ENCODE results near the gene ENOX2. TPM values are rescaled to one million over a fixed set of nuclear protein-coding genes. Genes with fewer than 3 reads are reported as not detected.

The ENOX2 gene
- total and polyA plus RNA-seq, 2 experiments from 2014 or later = 8.7 to 9.0 TPM

DNA sequence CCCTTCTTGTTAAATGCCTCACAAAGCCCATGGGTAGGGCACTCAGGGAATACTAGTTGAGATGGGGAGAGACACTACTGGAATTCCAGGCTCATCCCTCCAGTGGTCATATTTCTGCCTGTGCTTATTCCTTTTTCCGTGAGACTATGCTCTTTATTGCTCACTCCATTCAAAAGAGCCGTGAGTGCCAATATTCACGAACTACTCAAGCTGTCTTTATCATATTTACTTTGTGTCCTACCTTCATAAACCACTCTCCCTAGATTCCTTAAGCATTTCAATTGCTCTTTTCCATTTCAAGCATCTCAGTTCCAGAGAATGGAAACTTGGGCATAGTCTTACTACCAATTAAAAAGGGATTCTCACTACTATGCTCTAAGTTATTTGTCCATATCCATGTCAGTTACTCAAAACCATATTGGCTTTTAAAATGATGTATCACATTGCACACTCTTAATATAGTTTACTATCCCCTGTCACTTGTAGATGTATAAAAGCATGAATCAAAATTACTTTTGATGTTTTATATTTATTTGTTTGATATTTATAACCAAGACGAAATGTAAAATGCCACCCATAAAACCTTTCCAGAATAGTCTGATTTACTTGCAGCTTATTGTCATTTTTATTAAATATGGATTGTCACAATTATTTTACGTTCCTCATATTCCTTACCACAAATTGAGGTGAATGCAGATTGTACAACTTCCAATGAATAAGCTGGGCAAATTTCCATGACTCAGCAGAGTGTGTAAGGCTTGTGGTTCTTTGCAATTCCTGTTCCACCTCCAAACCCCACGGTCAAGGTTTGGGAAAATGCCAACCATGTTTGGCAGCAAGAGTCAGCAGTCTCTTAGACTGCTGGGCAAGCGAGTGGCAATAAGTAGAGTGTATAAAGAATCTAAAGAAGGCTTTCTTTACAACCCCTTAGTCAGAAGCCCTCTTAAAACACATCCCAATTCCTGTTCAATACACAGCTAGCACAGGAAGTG is 24.4 kb downstream of the ENOX2 start:
- Histone ChIP-seq H3K27ac (no peak overlapping the region), H3K4me2 (no peak overlapping the region), H3K36me3 (replicated peaks; ENCODE audit: insufficient read depth, low read depth) (no peaks in the 10 kb centered on the region), H2AFZ (no peak overlapping the region), H3K9me2 (replicated peaks; ENCODE audit: insufficient read depth) (no peaks in the 10 kb centered on the region), H3K9me3 (ENCODE audit: low read depth) (no peaks in the 10 kb centered on the region), H3K79me2 (no peaks in the 10 kb centered on the region), H3K27me3 (no peaks in the 10 kb centered on the region), H4K20me1 (ENCODE audit: insufficient read depth, poor library complexity, severe bottlenecking) (no peaks in the 10 kb centered on the region), H3K4me3 (no peak overlapping the region), H3K4me1 (ENCODE audit: insufficient read depth) (no peaks in the 10 kb centered on the region)
- 55% methylated on average over 7 of the region's 7 CpGs for WGBS (ENCODE audit: low lambda C conversion rate, missing lambda C conversion rate)
- TF ChIP-seq, protein P1, sequence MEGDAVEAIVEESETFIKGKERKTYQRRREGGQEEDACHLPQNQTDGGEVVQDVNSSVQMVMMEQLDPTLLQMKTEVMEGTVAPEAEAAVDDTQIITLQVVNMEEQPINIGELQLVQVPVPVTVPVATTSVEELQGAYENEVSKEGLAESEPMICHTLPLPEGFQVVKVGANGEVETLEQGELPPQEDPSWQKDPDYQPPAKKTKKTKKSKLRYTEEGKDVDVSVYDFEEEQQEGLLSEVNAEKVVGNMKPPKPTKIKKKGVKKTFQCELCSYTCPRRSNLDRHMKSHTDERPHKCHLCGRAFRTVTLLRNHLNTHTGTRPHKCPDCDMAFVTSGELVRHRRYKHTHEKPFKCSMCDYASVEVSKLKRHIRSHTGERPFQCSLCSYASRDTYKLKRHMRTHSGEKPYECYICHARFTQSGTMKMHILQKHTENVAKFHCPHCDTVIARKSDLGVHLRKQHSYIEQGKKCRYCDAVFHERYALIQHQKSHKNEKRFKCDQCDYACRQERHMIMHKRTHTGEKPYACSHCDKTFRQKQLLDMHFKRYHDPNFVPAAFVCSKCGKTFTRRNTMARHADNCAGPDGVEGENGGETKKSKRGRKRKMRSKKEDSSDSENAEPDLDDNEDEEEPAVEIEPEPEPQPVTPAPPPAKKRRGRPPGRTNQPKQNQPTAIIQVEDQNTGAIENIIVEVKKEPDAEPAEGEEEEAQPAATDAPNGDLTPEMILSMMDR (IDR thresholded peaks at IDR 0.05; ENCODE audit: poor library complexity) = no peak
- TF ChIP-seq EZH2 (IDR thresholded peaks at IDR 0.05; ENCODE audit: borderline replicate concordance) = no peak
- TF ChIP-seq EZH2phosphoT487 (IDR thresholded peaks at IDR 0.05; ENCODE audit: low read depth, severe bottlenecking, unreplicated experiment) = no peak
- no peak for DNase-seq (ENCODE audit: low spot score)

- Histone ChIP-seq H3K4me1 (ENCODE audit: insufficient read depth) (no peaks in the 10 kb centered on the region), H3K27ac (no peak overlapping the region), H2AFZ (no peak overlapping the region), H4K20me1 (ENCODE audit: insufficient read depth, poor library complexity, severe bottlenecking) (no peaks in the 10 kb centered on the region), H3K36me3 (replicated peaks; ENCODE audit: insufficient read depth, low read depth) (no peaks in the 10 kb centered on the region), H3K9me2 (replicated peaks; ENCODE audit: insufficient read depth) (no peaks in the 10 kb centered on the region), H3K79me2 (no peaks in the 10 kb centered on the region), H3K4me3 (no peak overlapping the region), H3K27me3 (no peaks in the 10 kb centered on the region), H3K9me3 (ENCODE audit: low read depth) (no peaks in the 10 kb centered on the region), H3K4me2 (no peak overlapping the region)
- TF ChIP-seq EZH2phosphoT487 (IDR thresholded peaks at IDR 0.05; ENCODE audit: low read depth, severe bottlenecking, unreplicated experiment) (no peak), EZH2 (IDR thresholded peaks at IDR 0.05; ENCODE audit: borderline replicate concordance) (no peak)
- TF ChIP-seq, protein P1 (IDR thresholded peaks at IDR 0.05; ENCODE audit: poor library complexity) = no peak
- DNase-seq (ENCODE audit: low spot score) = no peak
- 63% methylated on average over 1 of the region's 1 CpG for WGBS (ENCODE audit: low lambda C conversion rate, missing lambda C conversion rate)
Measured at GRCh38 chrX:130877892-130878341, 25.1 kb downstream of the ENOX2 start.

GRCh38 chrX:130876226-130876625 is 26.8 kb downstream of the ENOX2 start:
- no peaks in the 10 kb centered on the region for H3K4me1 ChIP-seq (ENCODE audit: insufficient read depth)
- TF ChIP-seq EZH2phosphoT487 (IDR thresholded peaks at IDR 0.05; ENCODE audit: low read depth, severe bottlenecking, unreplicated experiment) = no peak
- TF ChIP-seq, protein P1 (IDR thresholded peaks at IDR 0.05; ENCODE audit: poor library complexity) = no peak
- no peak for TF ChIP-seq EZH2 (IDR thresholded peaks at IDR 0.05; ENCODE audit: borderline replicate concordance)
- H3K4me3 ChIP-seq = no peak overlapping the region
- no peaks in the 10 kb centered on the region for H3K79me2 ChIP-seq
- no peaks in the 10 kb centered on the region for H3K36me3 ChIP-seq (replicated peaks; ENCODE audit: insufficient read depth, low read depth)
- no peaks in the 10 kb centered on the region for H3K9me3 ChIP-seq (ENCODE audit: low read depth)
- H3K27ac ChIP-seq = no peak overlapping the region
- no peaks in the 10 kb centered on the region for H3K27me3 ChIP-seq
- no peaks in the 10 kb centered on the region for H4K20me1 ChIP-seq (ENCODE audit: insufficient read depth, poor library complexity, severe bottlenecking)
- no peak for DNase-seq (ENCODE audit: low spot score)
- no peaks in the 10 kb centered on the region for H3K9me2 ChIP-seq (replicated peaks; ENCODE audit: insufficient read depth)
- no peak overlapping the region for H2AFZ ChIP-seq
- H3K4me2 ChIP-seq = no peak overlapping the region

All from hepatocyte (in vitro differentiated cells).